Immature natural killer cell (primary cell): Measurements from ENCODE around the gene GIGYF1. TPM values are rescaled to one million over a fixed set of nuclear protein-coding genes. Genes with fewer than 3 reads are reported as not detected.
A peak's percentile ranks its signal among the peaks of the same experiment; 100 is the strongest.

Source experiments
- DNase-seq, 3 donors: peaks; one replicate each; pipeline ENCODE4 v3.0.0; 2022; ENCODE audit warnings: mixed read lengths in 1 of 3
- H3K27ac Mint-ChIP-seq, 6 donors: one replicate each; pipeline ENCODE4 v1.8.0; 2020; ENCODE audit warnings: mixed read lengths in 6 of 6, mild to moderate bottlenecking in 5 of 6, inconsistent platforms in 4 of 6, moderate library complexity in 3 of 6
- H3K27me3 Mint-ChIP-seq, 3 donors: one replicate each; pipeline ENCODE4 v1.8.0; 2020 to 2021; ENCODE audit warnings: low read depth in 3 of 3, mild to moderate bottlenecking in 3 of 3, mixed read lengths in 3 of 3, moderate library complexity in 3 of 3, inconsistent platforms in 1 of 3
- H3K36me3 Mint-ChIP-seq, 3 donors: one replicate each; pipeline ENCODE4 v1.8.0; 2020; ENCODE audit warnings: mixed read lengths in 3 of 3, inconsistent platforms in 2 of 3, mild to moderate bottlenecking in 2 of 3
- H3K4me1 Mint-ChIP-seq, 2 donors: one replicate each; pipeline ENCODE4 v1.8.0; 2020; ENCODE audit warnings: inconsistent platforms in 2 of 2, mild to moderate bottlenecking in 2 of 2, mixed read lengths in 2 of 2, moderate library complexity in 1 of 2
- H3K4me3 Mint-ChIP-seq, 5 donors: one replicate each; pipeline ENCODE4 v1.8.0; 2020; ENCODE audit warnings: mild to moderate bottlenecking in 5 of 5, mixed read lengths in 5 of 5, inconsistent platforms in 3 of 5, moderate library complexity in 3 of 5
- H3K9me3 Mint-ChIP-seq, 6 donors: one replicate each; pipeline ENCODE4 v1.8.0; 2020; ENCODE audit warnings: mild to moderate bottlenecking in 6 of 6, mixed read lengths in 6 of 6, inconsistent platforms in 4 of 6, moderate library complexity in 3 of 6
- polyA plus RNA-seq, 3 donors: library from polyadenylated mRNA; unstranded; fragments of 300-500 nt; fragmentation: Illumina TruSeq; gene quantifications; one replicate each; pipeline ENCODE4 v1.2.3, GENCODE V29; 2021

GIGYF1 gene
- polyA plus RNA-seq, 3 donors from 2014 or later, result 0.03 to 2.0 (median 0.47) TPM

GRCh38 chr7:100685049-100685605 lies 8.9 kb downstream of the GIGYF1 start:
- Mint-ChIP-seq H3K9me3 (no peaks in the 10 kb centered on the region), H3K27ac (peak overlapping the region in 1 of 6 donors; percentile 45), H3K4me1 (peaks cover 15 to 20% of the 10 kb centered on the region in 2 donors), H3K36me3 (peaks cover 0 to 6% (median 0%) of the 10 kb centered on the region in 3 donors), H3K4me3 (no peak overlapping the region), H3K27me3 (peaks cover 0 to 6% (median 1%) of the 10 kb centered on the region in 3 donors)
- DNase-seq, result no peak

GRCh38 chr7:100684534-100685042 lies 9.5 kb downstream of the GIGYF1 start:
- no peaks in the 10 kb centered on the region for H3K9me3 Mint-ChIP-seq
- H3K4me3 Mint-ChIP-seq, result no peak overlapping the region
- H3K4me1 Mint-ChIP-seq, result peaks cover 19% of the 10 kb centered on the region in 2 donors
- peaks cover 0 to 6% (median 1%) of the 10 kb centered on the region in 3 donors for H3K27me3 Mint-ChIP-seq
- H3K27ac Mint-ChIP-seq, result no peak overlapping the region
- peaks cover 0 to 9% (median 0%) of the 10 kb centered on the region in 3 donors for H3K36me3 Mint-ChIP-seq
- DNase-seq, result no peak

GRCh38 chr7:100683659-100684533 lies 10.2 kb downstream of the GIGYF1 start:
- H3K27ac Mint-ChIP-seq, result no peak overlapping the region
- no peak overlapping the region for H3K4me3 Mint-ChIP-seq
- no peaks in the 10 kb centered on the region for H3K9me3 Mint-ChIP-seq
- no peak for DNase-seq
- H3K4me1 Mint-ChIP-seq, result peaks cover 12 to 20% of the 10 kb centered on the region in 2 donors
- H3K36me3 Mint-ChIP-seq, result peaks cover 0 to 9% (median 0%) of the 10 kb centered on the region in 3 donors
- peaks cover 0 to 4% (median 1%) of the 10 kb centered on the region in 3 donors for H3K27me3 Mint-ChIP-seq

GRCh38 chr7:100682991-100683658 lies 10.9 kb downstream of the GIGYF1 start:
- peaks cover 10 to 17% of the 10 kb centered on the region in 2 donors for H3K4me1 Mint-ChIP-seq
- H3K27me3 Mint-ChIP-seq, result peaks cover 1 to 4% (median 3%) of the 10 kb centered on the region in 3 donors
- H3K36me3 Mint-ChIP-seq, result peaks cover 0 to 12% (median 0%) of the 10 kb centered on the region in 3 donors
- DNase-seq, result no peak
- no peak overlapping the region for H3K4me3 Mint-ChIP-seq
- no peak overlapping the region for H3K27ac Mint-ChIP-seq
- H3K9me3 Mint-ChIP-seq, result no peaks in the 10 kb centered on the region

GRCh38 chr7:100682228-100682741 lies 11.8 kb downstream of the GIGYF1 start:
- Mint-ChIP-seq H3K27ac (no peak overlapping the region), H3K36me3 (peaks cover 0 to 16% (median 0%) of the 10 kb centered on the region in 3 donors), H3K27me3 (peaks cover 4 to 5% (median 4%) of the 10 kb centered on the region in 3 donors), H3K4me3 (no peak overlapping the region), H3K9me3 (no peaks in the 10 kb centered on the region), H3K4me1 (peaks cover 15 to 18% of the 10 kb centered on the region in 2 donors)
- no peak for DNase-seq

- Mint-ChIP-seq H3K27me3 (peaks cover 3 to 5% (median 4%) of the 10 kb centered on the region in 3 donors), H3K27ac (peak overlapping the region in 2 of 6 donors; percentile 40 to 55), H3K4me3 (no peak overlapping the region), H3K9me3 (no peaks in the 10 kb centered on the region), H3K36me3 (peaks cover 0 to 16% (median 0%) of the 10 kb centered on the region in 3 donors), H3K4me1 (peaks cover 15 to 23% of the 10 kb centered on the region in 2 donors)
- DNase-seq, result no peak
Measured at GRCh38 chr7:100681491-100682227, 12.4 kb downstream of the GIGYF1 start.

- Mint-ChIP-seq H3K4me3 (peak overlapping the region in 1 of 5 donors; percentile 30), H3K9me3 (no peaks in the 10 kb centered on the region), H3K27me3 (peaks cover 4 to 11% (median 5%) of the 10 kb centered on the region in 3 donors), H3K4me1 (peaks cover 15 to 27% of the 10 kb centered on the region in 2 donors), H3K36me3 (peaks cover 0 to 16% (median 0%) of the 10 kb centered on the region in 3 donors), H3K27ac (peak overlapping the region in 3 of 6 donors; percentile 76 to 88 (median 85))
- no peak for DNase-seq
Measured at GRCh38 chr7:100680576-100681271, 13.3 kb downstream of the GIGYF1 start.

- peaks cover 0 to 11% (median 0%) of the 10 kb centered on the region in 3 donors for H3K36me3 Mint-ChIP-seq
- peaks cover 15 to 27% of the 10 kb centered on the region in 2 donors for H3K4me1 Mint-ChIP-seq
- no peaks in the 10 kb centered on the region for H3K9me3 Mint-ChIP-seq
- peak overlapping the region; percentile 63 to 88 (median 77) for H3K27ac Mint-ChIP-seq
- DNase-seq, result no peak
- peak overlapping the region in 1 of 5 donors; percentile 4 for H3K4me3 Mint-ChIP-seq
- H3K27me3 Mint-ChIP-seq, result peaks cover 6 to 14% (median 7%) of the 10 kb centered on the region in 3 donors
Measured at GRCh38 chr7:100679927-100680575, 14.0 kb downstream of the GIGYF1 start.

- H3K9me3 Mint-ChIP-seq, result no peaks in the 10 kb centered on the region
- H3K27ac Mint-ChIP-seq, result peak overlapping the region in 5 of 6 donors; percentile 31 to 88 (median 81)
- DNase-seq, result no peak
- H3K4me1 Mint-ChIP-seq, result peaks cover 15 to 27% of the 10 kb centered on the region in 2 donors
- H3K4me3 Mint-ChIP-seq, result no peak overlapping the region
- H3K36me3 Mint-ChIP-seq, result peaks cover 0 to 11% (median 0%) of the 10 kb centered on the region in 3 donors
- peaks cover 8 to 18% (median 12%) of the 10 kb centered on the region in 3 donors for H3K27me3 Mint-ChIP-seq
Measured at GRCh38 chr7:100679129-100679926, 14.7 kb downstream of the GIGYF1 start.

- peak overlapping the region in 1 of 5 donors; percentile 4 for H3K4me3 Mint-ChIP-seq
- no peak for DNase-seq
Measured at GRCh38 chr7:100678291-100678984, 15.6 kb downstream of the GIGYF1 start.

More at GRCh38 chr7:100678291-100678984, 15.6 kb downstream of the GIGYF1 start:
- Mint-ChIP-seq H3K9me3 (no peaks in the 10 kb centered on the region), H3K36me3 (peaks cover 0 to 11% (median 0%) of the 10 kb centered on the region in 3 donors), H3K4me1 (peaks cover 15 to 27% of the 10 kb centered on the region in 2 donors), H3K27ac (peak overlapping the region; percentile 41 to 88 (median 74)), H3K27me3 (peaks cover 14 to 26% (median 19%) of the 10 kb centered on the region in 3 donors)
